A673 (cell line): ENCODE results near the gene ACAT2. TPM values are rescaled to one million over a fixed set of nuclear protein-coding genes. Genes with fewer than 3 reads are reported as not detected.
"Not testable (repeated sequence)": the region's sequence is repeated elsewhere in the genome, so short reads cannot be mapped to it uniquely, and the experiment has no call there.

Experiments used
- BruUV-seq: library from RNA; stranded (reverse); fragments of 400-500 nt; replicated peaks from 2 replicates; lab custom pipeline; 2021; lab: Mats Ljungman, UMichigan
- CTCF ChIA-PET: fragments of 300-600 bp; sonication (Branson Sonifier 250); formaldehyde crosslinking; loops from one replicate; lab custom pipeline; 2022; ENCODE audit warnings: antibody characterized with exemption; lab: Charles Lee
- POLR2A ChIA-PET: fragments of 300-600 bp; sonication (Branson Sonifier 250); formaldehyde crosslinking; loops from one replicate; lab custom pipeline; 2022; ENCODE audit warnings: antibody characterized with exemption; ENCODE audit not compliant: low non-redundant PET; lab: Charles Lee
- DNase-seq: peaks from one replicate; pipeline ENCODE4 v3.0.0-alpha.2; 2015; ENCODE audit warnings: low spot score
- H3K27ac ChIP-seq: fragments of 200-600 bp; sonication (generic); 2 replicates; pipeline ENCODE4 v1.5.1; 2016; ENCODE audit warnings: mixed run types, low read depth, mild to moderate bottlenecking, mixed read lengths, antibody characterized with exemption, low read length; ENCODE audit not compliant: poor library complexity, severe bottlenecking
- H3K27me3 ChIP-seq: fragments of 200-600 bp; sonication (generic); replicated peaks from 2 replicates; pipeline ENCODE4 v1.6.1; 2017; ENCODE audit warnings: mixed run types, low read depth, mild to moderate bottlenecking, mixed read lengths, antibody characterized with exemption, low read length; ENCODE audit not compliant: insufficient read depth, poor library complexity
- H3K36me3 ChIP-seq: fragments of 200-600 bp; sonication (generic); 2 replicates; pipeline ENCODE4 v1.6.1; 2016; ENCODE audit warnings: mixed run types, mild to moderate bottlenecking, mixed read lengths, antibody characterized with exemption, low read length; ENCODE audit not compliant: insufficient read depth, poor library complexity, severe bottlenecking
- H3K4me1 ChIP-seq: fragments of 200-600 bp; sonication (generic); 2 replicates; pipeline ENCODE4 v1.6.1; 2017; ENCODE audit warnings: mixed run types, mild to moderate bottlenecking, mixed read lengths, antibody characterized with exemption, low read length; ENCODE audit not compliant: insufficient read depth, poor library complexity, severe bottlenecking
- H3K4me3 ChIP-seq: fragments of 200-600 bp; sonication (generic); 2 replicates; pipeline ENCODE4 v1.5.1; 2016; ENCODE audit warnings: low read depth, mixed run types, mild to moderate bottlenecking, mixed read lengths, low read length; ENCODE audit not compliant: poor library complexity, severe bottlenecking
- H3K9me3 ChIP-seq: fragments of 200-600 bp; sonication (generic); 2 replicates; pipeline ENCODE4 v1.6.1; 2016; ENCODE audit warnings: mixed run types, low read depth, mild to moderate bottlenecking, mixed read lengths, antibody characterized with exemption, low read length; ENCODE audit not compliant: poor library complexity, severe bottlenecking
- CTCF ChIP-seq: fragments of 300-800, 200-600 bp; sonication (generic); conservative IDR thresholded peaks from 2 replicates; pipeline ENCODE4 v1.5.1; 2017; ENCODE audit warnings: low read depth, mild to moderate bottlenecking, antibody characterized with exemption, low read length, moderate library complexity, mixed read lengths
- EZH2 ChIP-seq: fragments of 200-600 bp; sonication (generic); IDR thresholded peaks from 2 replicates; pipeline ENCODE4 v1.6.1; 2017; ENCODE audit warnings: borderline replicate concordance, low read depth, mild to moderate bottlenecking, mixed read lengths, antibody characterized with exemption, low read length; ENCODE audit not compliant: poor library complexity, severe bottlenecking
- intact Hi-C: fragments of 100-400 bp; cut with micrococcal nuclease; formaldehyde crosslinking; loops from one replicate; pipeline ENCODE4 v1.10.0; 2022; ENCODE audit not compliant: unreplicated experiment
- total RNA-seq: library from RNA; stranded (reverse); gene quantifications from 2 replicates; pipeline ENCODE4 v1.2.3, GENCODE V29; 2021

Gene ACAT2
- total RNA-seq, 1 experiment from 2014 or later, result 250 TPM

- H3K9me3 ChIP-seq, result no peaks in the 10 kb centered on the region
- no peak overlapping the region for H3K4me3 ChIP-seq
- H3K36me3 ChIP-seq, result peaks cover 9% of the 10 kb centered on the region
- H3K27ac ChIP-seq, result no peak overlapping the region
- H3K4me1 ChIP-seq, result no peaks in the 10 kb centered on the region
- intact Hi-C loops, result no loop called here
- BruUV-seq, result no TSS peak
- TF ChIP-seq CTCF (peak; percentile 54), EZH2 (no peak)
- H3K27me3 ChIP-seq, result no peaks in the 10 kb centered on the region
- ChIA-PET POLR2A (no interaction called here), CTCF (interaction anchor here (0.7 kb wide), 1 partner anchor 744 kb away, joined by 5 read pairs; no protein-coding TSS in a partner anchor)
- DNase-seq, result no peak
These were observed 41.1 kb upstream of the ACAT2 start for GRCh38 chr6:159720708-159721107.

GRCh38 chr6:159721981-159722380, 39.9 kb upstream of the ACAT2 start:
- H3K4me1 ChIP-seq, intact Hi-C loops, BruUV-seq: not testable (repeated sequence)

GRCh38 chr6:159722655-159723054, 39.2 kb upstream of the ACAT2 start:
- ChIA-PET CTCF (no interaction called here), POLR2A (no interaction called here)
- BruUV-seq, result no TSS peak
- Histone ChIP-seq H3K4me3 (no peak overlapping the region), H3K36me3 (peaks cover 9% of the 10 kb centered on the region), H3K27ac (no peak overlapping the region), H3K27me3 (no peaks in the 10 kb centered on the region), H3K4me1 (no peaks in the 10 kb centered on the region), H3K9me3 (no peaks in the 10 kb centered on the region)
- DNase-seq, result no peak
- intact Hi-C loops, result no loop called here
- TF ChIP-seq CTCF (no peak), EZH2 (no peak)

More at GRCh38 chr6:159721981-159722380, 39.9 kb upstream of the ACAT2 start:
- H3K27me3 ChIP-seq, CTCF ChIA-PET, H3K27ac ChIP-seq, H3K4me3 ChIP-seq, POLR2A ChIA-PET, H3K36me3 ChIP-seq, H3K9me3 ChIP-seq, DNase-seq: not testable (repeated sequence)

- no peaks in the 10 kb centered on the region for H3K4me1 ChIP-seq
- intact Hi-C loops, result no loop called here
- BruUV-seq, result no TSS peak
These were observed 38.6 kb upstream of the ACAT2 start for GRCh38 chr6:159723259-159723658.

More at GRCh38 chr6:159723259-159723658, 38.6 kb upstream of the ACAT2 start:
- CTCF ChIA-PET, result no interaction called here
- no peak overlapping the region for H3K4me3 ChIP-seq
- no peak for TF ChIP-seq CTCF
- TF ChIP-seq EZH2, result no peak
- H3K9me3 ChIP-seq, result no peaks in the 10 kb centered on the region
- DNase-seq, result no peak
- H3K27me3 ChIP-seq, result no peaks in the 10 kb centered on the region
- peaks cover 9% of the 10 kb centered on the region for H3K36me3 ChIP-seq
- POLR2A ChIA-PET, result no interaction called here
- H3K27ac ChIP-seq, result no peak overlapping the region
